RWPE1 (cell line): ENCODE measurements around the gene BPIFA2.
A peak's percentile ranks its signal among the peaks of the same experiment; 100 is the strongest.

Source experiments
- CTCF ChIA-PET: fragments of 350-600 bp; sonication (Branson Sonifier 250); formaldehyde crosslinking; extraction: SDS; loops from one replicate; lab custom pipeline; 2021; lab: Yijun Ruan, JAX
- POLR2A ChIA-PET: fragments of 400-600 bp; formaldehyde crosslinking; extraction: SDS; loops from one replicate; lab custom pipeline; 2020; ENCODE audit warnings: antibody characterized with exemption; ENCODE audit not compliant: low non-redundant PET; lab: Yijun Ruan, JAX
- DNase-seq: peaks from one replicate; pipeline ENCODE4 v3.0.0; 2012; ENCODE audit warnings: low spot score
- H3K27ac ChIP-seq: fragments of 450-650 bp; 2 replicates; pipeline ENCODE4 v1.5.1; 2017
- CTCF ChIP-seq: fragments of 450-650 bp; conservative IDR thresholded peaks from 2 replicates; pipeline ENCODE4 v1.5.1; 2017; ENCODE audit warnings: low read depth, mild to moderate bottlenecking

Gene BPIFA2

GRCh38 chr20:33202451-33202850 lies 34.5 kb downstream of the BPIFA2 start:
- POLR2A ChIA-PET = no interaction called here
- TF ChIP-seq CTCF = no peak
- DNase-seq = no peak
- CTCF ChIA-PET = interaction anchor here (1.0 kb wide), 1 partner anchor 16 kb away, joined by 3 read pairs; no protein-coding TSS in a partner anchor
- H3K27ac ChIP-seq = no peak overlapping the region

GRCh38 chr20:33203444-33203843 lies 35.5 kb downstream of the BPIFA2 start:
- DNase-seq = no peak
- no peak for TF ChIP-seq CTCF
- CTCF ChIA-PET = no interaction called here
- POLR2A ChIA-PET = interaction anchor here (0.7 kb wide), 1 partner anchor 291 kb away, joined by 3 read pairs; no protein-coding TSS in a partner anchor
- H3K27ac ChIP-seq = no peak overlapping the region

DNA sequence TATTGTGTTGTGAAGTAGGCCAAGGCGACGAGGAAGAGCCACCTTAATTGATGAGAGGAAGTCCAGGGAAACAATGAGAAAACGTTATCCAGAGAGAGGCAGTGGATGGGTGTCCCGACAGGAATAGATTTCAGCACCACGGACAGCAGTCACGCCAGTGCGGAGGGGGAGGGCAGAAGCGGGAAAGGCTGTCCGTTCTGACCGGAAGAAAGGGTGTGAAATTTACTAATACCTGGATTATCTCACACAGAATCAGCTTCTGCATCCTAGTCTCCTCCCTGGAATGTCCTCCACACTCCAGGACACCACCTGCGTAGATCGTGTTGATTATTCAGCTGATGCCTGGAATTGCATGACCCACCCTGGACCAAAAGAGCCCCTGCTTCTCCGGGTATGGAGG lies 41.8 kb downstream of the BPIFA2 start:
- CTCF ChIA-PET = interaction anchor here (0.6 kb wide), 1 partner anchor 18 kb away, joined by 3 read pairs; no protein-coding TSS in a partner anchor

DNA sequence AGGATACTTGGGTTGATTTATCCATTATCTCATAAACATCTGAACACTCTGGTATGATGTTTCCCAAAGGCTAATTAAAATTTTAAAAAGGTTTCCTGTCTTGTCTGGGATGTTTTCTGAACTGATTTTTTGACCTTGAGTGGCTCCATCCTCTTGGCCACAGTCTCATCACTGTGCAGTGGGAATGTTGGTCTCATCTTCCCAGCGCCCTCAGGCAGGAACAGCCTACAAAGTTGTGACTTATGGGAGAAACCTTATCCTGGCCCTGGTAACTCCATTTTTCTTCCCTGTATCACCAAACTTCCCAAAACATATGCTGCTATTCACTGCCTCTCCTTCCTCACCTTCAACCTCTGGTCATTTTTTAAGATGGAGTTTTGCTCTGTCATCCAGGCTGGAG lies 42.4 kb downstream of the BPIFA2 start:
- CTCF ChIA-PET = interaction anchor here (0.6 kb wide), 1 partner anchor 19 kb away, joined by 3 read pairs; no protein-coding TSS in a partner anchor
- POLR2A ChIA-PET = interaction anchor here (0.6 kb wide), 1 partner anchor 52 kb away, joined by 4 read pairs; no protein-coding TSS in a partner anchor
- no peak for TF ChIP-seq CTCF
- no peak for DNase-seq
- H3K27ac ChIP-seq = no peak overlapping the region

More for the DNA sequence above, 41.8 kb downstream of the BPIFA2 start:
- no peak for TF ChIP-seq CTCF
- DNase-seq = peak; percentile 91
- POLR2A ChIA-PET = no interaction called here
- H3K27ac ChIP-seq = no peak overlapping the region

DNA sequence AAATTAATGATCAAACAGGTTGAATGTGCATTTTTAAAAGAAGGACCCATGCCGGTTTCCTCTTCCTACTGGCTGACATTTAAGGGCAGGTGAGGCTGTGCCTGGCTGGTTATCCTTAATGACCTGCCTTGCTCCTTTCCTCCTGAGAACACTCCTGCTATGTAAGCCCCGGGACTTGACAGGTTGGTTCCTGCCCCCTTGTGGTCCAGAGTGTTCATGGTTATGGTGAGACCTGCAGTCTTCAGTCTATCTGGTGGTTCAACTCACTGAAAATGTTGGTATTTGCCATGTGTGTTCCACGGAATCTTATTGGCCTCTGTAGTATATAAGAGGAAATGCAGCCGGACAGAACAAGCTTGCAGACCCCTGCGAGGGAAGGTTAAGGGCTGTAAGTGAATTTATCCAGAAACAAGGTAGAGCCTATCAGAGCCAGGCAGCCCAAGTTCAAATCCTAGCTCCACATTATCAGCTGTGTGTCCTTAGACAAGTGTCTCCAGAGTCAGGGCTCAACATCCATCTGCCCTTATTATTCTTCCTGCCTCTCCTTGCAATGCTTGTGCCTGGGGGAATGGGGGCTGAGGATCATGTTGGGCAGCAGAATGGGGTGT lies 44.0 kb downstream of the BPIFA2 start:
- TF ChIP-seq CTCF = peak; percentile 55
- ChIA-PET POLR2A (no interaction called here), CTCF (interaction anchor here (0.5 to 1.2 kb wide), 14 partner anchors 9 to 1079 kb away, joined by 3 to 6 read pairs (median 4); no protein-coding TSS in a partner anchor)
- DNase-seq = peak; percentile 85
- H3K27ac ChIP-seq = no peak overlapping the region

DNA sequence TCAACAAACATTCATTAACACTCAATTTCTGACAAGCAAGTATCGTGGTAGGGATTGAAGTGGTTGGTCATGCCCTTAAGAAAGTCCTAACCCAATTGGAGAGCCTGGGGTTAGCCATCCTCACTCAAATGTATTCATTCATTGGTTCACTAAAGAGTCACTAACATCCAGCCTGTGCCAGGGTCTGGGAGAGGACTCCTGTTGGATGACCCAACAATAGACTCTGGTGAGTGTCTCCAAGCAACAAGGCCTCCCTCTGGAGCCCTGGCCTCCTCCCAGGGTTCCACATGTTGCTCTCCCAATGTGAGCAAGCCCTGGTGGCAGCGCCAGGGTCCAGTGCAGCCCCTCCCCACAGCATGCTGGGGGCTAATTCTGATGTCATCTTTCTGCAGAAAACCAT lies 49.1 kb downstream of the BPIFA2 start, which contains the start of gene BPIFA3:
Gene BPIFA3 (plus strand): TSS at position 301 of the 400 bp plus-strand sequence. CDS start 185 bp downstream, outside the sequence.
- DNase-seq = no peak
- TF ChIP-seq CTCF = no peak
- ChIA-PET POLR2A (no interaction called here), CTCF (no interaction called here)
- no peak within 1 kb of the TSS for H3K27ac ChIP-seq
